Neural cell (in vitro differentiated cells): ENCODE measurements around the gene INAFM1.

ENCODE experiments used
- CTCF ChIP-seq: fragments of 450-650 bp; IDR thresholded peaks from 2 replicates; pipeline ENCODE4 v1.5.1; 2014; ENCODE audit warnings: antibody characterized with exemption, mild to moderate bottlenecking, moderate library complexity; ENCODE audit not compliant: poor library complexity, severe bottlenecking
- EZH2 ChIP-seq: fragments of 200-600, 300-800 bp; shearing (Covaris generic), sonication (generic); IDR thresholded peaks from 2 replicates; pipeline ENCODE4 v1.6.1; 2014; ENCODE audit warnings: antibody characterized with exemption, low read length, borderline replicate concordance, mild to moderate bottlenecking; ENCODE audit not compliant: insufficient read depth, poor library complexity, severe bottlenecking
- POLR2AphosphoS5 ChIP-seq: IDR thresholded peaks from 2 replicates; pipeline ENCODE4 v1.6.1; 2012
- RAD21 ChIP-seq: fragments of 450-650 bp; conservative IDR thresholded peaks from 2 replicates; pipeline ENCODE4 v1.6.1; 2014; ENCODE audit warnings: antibody characterized with exemption, mild to moderate bottlenecking, moderate library complexity
- REST ChIP-seq: IDR thresholded peaks from 2 replicates; pipeline ENCODE4 v1.6.1; 2012; ENCODE audit warnings: borderline replicate concordance
- SMC3 ChIP-seq: fragments of 450-650 bp; conservative IDR thresholded peaks from 2 replicates; pipeline ENCODE4 v1.6.1; 2014; ENCODE audit warnings: antibody characterized with exemption, mild to moderate bottlenecking, moderate library complexity; ENCODE audit not compliant: poor library complexity

- TF ChIP-seq RAD21 (no peak), CTCF (no peak), SMC3 (no peak), EZH2 (no peak), POLR2AphosphoS5 (no peak), REST (no peak)
Measured at GRCh38 chr19:47323872-47324271, 49.2 kb downstream of the INAFM1 start.
